Endodermal cell (in vitro differentiated cells): ENCODE measurements around the gene SCT. TPM values are rescaled to one million over a fixed set of nuclear protein-coding genes. Genes with fewer than 3 reads are reported as not detected.

ENCODE experiments used
- DNase-seq: peaks from one replicate; pipeline ENCODE4 v3.0.0-alpha.2; 2017
- H3K27ac ChIP-seq: 2 replicates; pipeline ENCODE4 v1.5.1; 2013; ENCODE audit warnings: mild to moderate bottlenecking, low read depth, low read length, moderate library complexity
- H3K27me3 ChIP-seq: 2 replicates; pipeline ENCODE4 v1.6.1; 2013; ENCODE audit warnings: mild to moderate bottlenecking, low read length, moderate library complexity; ENCODE audit not compliant: insufficient read depth, control insufficient read depth, poor library complexity, severe bottlenecking
- H3K36me3 ChIP-seq: 2 replicates; pipeline ENCODE4 v1.7.0; 2013; ENCODE audit warnings: mild to moderate bottlenecking, low read length, moderate library complexity; ENCODE audit not compliant: control insufficient read depth, insufficient read depth
- H3K4me1 ChIP-seq: one replicate; pipeline ENCODE4 v1.7.0; 2013; ENCODE audit warnings: low read length; ENCODE audit not compliant: control insufficient read depth, insufficient read depth
- H3K4me3 ChIP-seq: 2 replicates; pipeline ENCODE4 v1.5.1; 2013; ENCODE audit warnings: mild to moderate bottlenecking, low read length, moderate library complexity
- H3K9ac ChIP-seq: 2 replicates; pipeline ENCODE4 v1.6.1; 2013; ENCODE audit warnings: mild to moderate bottlenecking, low read length, moderate library complexity; ENCODE audit not compliant: poor library complexity, severe bottlenecking; ENCODE audit errors: extremely low read depth
- H3K9me3 ChIP-seq: 2 replicates; pipeline ENCODE4 v1.6.1; 2013; ENCODE audit warnings: mild to moderate bottlenecking, low read length, moderate library complexity; ENCODE audit not compliant: control insufficient read depth
- H3K27ac Mint-ChIP-seq: 2 replicates; pipeline ENCODE4 v1.8.0; 2020; ENCODE audit warnings: mixed read lengths
- H3K27me3 Mint-ChIP-seq: 2 replicates; pipeline ENCODE4 v1.8.0; 2021; ENCODE audit warnings: mild to moderate bottlenecking, mixed read lengths; ENCODE audit not compliant: insufficient read depth
- H3K36me3 Mint-ChIP-seq: 2 replicates; pipeline ENCODE4 v1.8.0; 2020; ENCODE audit warnings: low read depth, mixed read lengths
- H3K4me1 Mint-ChIP-seq: 2 replicates; pipeline ENCODE4 v1.8.0; 2020; ENCODE audit warnings: mixed read lengths
- H3K4me3 Mint-ChIP-seq: 2 replicates; pipeline ENCODE4 v1.8.0; 2020; ENCODE audit warnings: mild to moderate bottlenecking, moderate library complexity, mixed read lengths
- H3K9me3 Mint-ChIP-seq: 2 replicates; pipeline ENCODE4 v1.8.0; 2020; ENCODE audit warnings: mild to moderate bottlenecking, mixed read lengths
- CTCF ChIP-seq: fragments of 200-600 bp; sonication (generic); conservative IDR thresholded peaks from 2 replicates; pipeline ENCODE4 v1.5.0; 2021; ENCODE audit warnings: antibody characterized with exemption, mild to moderate bottlenecking
- WGBS, 2 experiments: methylation state at CpG; one replicate each; pipeline versions ENCODE4 v1.1.5 to v1.1.7; 2013; ENCODE audit warnings: missing lambda C conversion rate in 2 of 2, mixed read lengths in 1 of 2; ENCODE audit not compliant: insufficient coverage in 1 of 2, insufficient read length in 1 of 2; 5-methylcytosine and 5-hydroxymethylcytosine counted together
- total RNA-seq, 2 donors: library from RNA; stranded (reverse); fragmentation: NEBNext Ultra II Directional in 1 of 2; extraction: Animal tissue kit (Norgen Biotek cat#: 25700) in 1 of 2; gene quantifications; 2 replicates in 1 of 2; 3 replicates in 1 of 2; pipeline ENCODE4 v1.2.1, GENCODE V29; 2021

The SCT gene
- total RNA-seq, 2 donors from 2014 or later, result 3.9 to 6.1 TPM

- Histone ChIP-seq H3K9me3 (no peaks in the 10 kb centered on the region), H3K4me1 (peaks cover 26% of the 10 kb centered on the region), H3K27ac (no peak overlapping the region), H3K9ac (peak overlapping the region; percentile 85), H3K27me3 (peaks cover 13% of the 10 kb centered on the region), H3K36me3 (peaks cover 14% of the 10 kb centered on the region), H3K4me3 (peak overlapping the region; percentile 95)
- peak overlapping the region; percentile 79 for H3K4me3 Mint-ChIP-seq
- peaks cover 22% of the 10 kb centered on the region for H3K27me3 Mint-ChIP-seq
- 84 to 89% methylated on average over 5 to 6 of the region's 6 CpGs for WGBS, 2 experiments
- no peak for DNase-seq
- no peak for TF ChIP-seq CTCF
- peak overlapping the region; percentile 89 for H3K27ac Mint-ChIP-seq
- H3K36me3 Mint-ChIP-seq, result peaks cover 15% of the 10 kb centered on the region
- peaks cover 34% of the 10 kb centered on the region for H3K4me1 Mint-ChIP-seq
- H3K9me3 Mint-ChIP-seq, result no peaks in the 10 kb centered on the region
These were observed 49.4 kb downstream of the SCT start for GRCh38 chr11:577611-577894.

GRCh38 chr11:576811-577610 lies 50.0 kb downstream of the SCT start:
- H3K9ac ChIP-seq, result peak overlapping the region; percentile 85
- peak overlapping the region; percentile 95 for H3K4me3 ChIP-seq
- peaks cover 11% of the 10 kb centered on the region for H3K36me3 Mint-ChIP-seq
- 11 to 12% methylated on average over 30 to 42 of the region's 48 CpGs for WGBS, 2 experiments
- peaks cover 10% of the 10 kb centered on the region for H3K36me3 ChIP-seq
- peak overlapping the region; percentile 89 for H3K27ac Mint-ChIP-seq
- no peaks in the 10 kb centered on the region for H3K9me3 Mint-ChIP-seq
- H3K4me3 Mint-ChIP-seq, result peak overlapping the region; percentile 79
- TF ChIP-seq CTCF, result no peak
- no peak overlapping the region for H3K27ac ChIP-seq
- H3K27me3 Mint-ChIP-seq, result peaks cover 22% of the 10 kb centered on the region
- H3K4me1 Mint-ChIP-seq, result peaks cover 34% of the 10 kb centered on the region
- peaks cover 26% of the 10 kb centered on the region for H3K4me1 ChIP-seq
- peaks cover 13% of the 10 kb centered on the region for H3K27me3 ChIP-seq
- H3K9me3 ChIP-seq, result no peaks in the 10 kb centered on the region
- no peak for DNase-seq

Other genes starting within 250 kb of the SCT start
- 10 to 100 TPM; 35.4 to 44.8 TPM for gene PKP3, start 233.0 kb downstream of the SCT start, total RNA-seq
- 10 to 100 TPM; 63.3 to 67.4 TPM for gene SIGIRR, start 212.2 kb downstream of the SCT start, total RNA-seq
- 10 to 100 TPM; 16.8 to 17.8 TPM for gene ANO9, start 185.2 kb downstream of the SCT start, total RNA-seq
- 10 to 100 TPM; 55.2 to 56.1 TPM for gene PTDSS2, start 176.9 kb downstream of the SCT start, total RNA-seq
- gene RNH1, start 119.9 kb downstream of the SCT start, total RNA-seq, result 10 to 100 TPM; 42.7 to 43.2 TPM
- 10 to 100 TPM; 64.8 to 68.2 TPM for gene HRAS, start 91.6 kb downstream of the SCT start, total RNA-seq
- 1 to 10 TPM; 3.0 to 4.3 TPM for gene LRRC56, start 89.7 kb downstream of the SCT start, total RNA-seq
- 10 to 100 TPM in 1 of 2 donors, 1 to 10 TPM in 1; 8.5 to 13.3 TPM for gene LMNTD2, start 66.4 kb downstream of the SCT start, total RNA-seq
- 10 to 100 TPM; 34.2 to 36.3 TPM for gene RASSF7, start 66.2 kb downstream of the SCT start, total RNA-seq
- gene PHRF1, start 50.7 kb downstream of the SCT start, total RNA-seq, result 10 to 100 TPM; 43.4 to 48.0 TPM
- gene IRF7, start 11.2 kb downstream of the SCT start, total RNA-seq, result 10 to 100 TPM in 1 of 2 donors, 1 to 10 TPM in 1; 9.3 to 16.8 TPM
- gene CDHR5, start 2.2 kb downstream of the SCT start, total RNA-seq, result under 1 TPM; 0.13 to 0.27 TPM
- 1 to 10 TPM; 1.8 to 2.7 TPM for gene DRD4, start 10.1 kb upstream of the SCT start, total RNA-seq
- gene DEAF1, start 68.0 kb upstream of the SCT start, total RNA-seq, result 10 to 100 TPM; 44.1 to 51.9 TPM
- gene TMEM80, start 68.6 kb upstream of the SCT start, total RNA-seq, result 10 to 100 TPM; 13.2 to 19.1 TPM
- 10 to 100 TPM; 26.2 to 28.0 TPM for gene EPS8L2, start 79.0 kb upstream of the SCT start, total RNA-seq
- 100 to 1,000 TPM; 177 to 221 TPM for gene TALDO1, start 120.3 kb upstream of the SCT start, total RNA-seq
- gene GATD1, start 150.3 kb upstream of the SCT start, total RNA-seq, result 10 to 100 TPM; 57.2 to 63.2 TPM
- not detected for gene CEND1, start 162.9 kb upstream of the SCT start, total RNA-seq
- gene SLC25A22, start 171.1 kb upstream of the SCT start, total RNA-seq, result 10 to 100 TPM; 46.5 to 56.2 TPM
- 10 to 100 TPM; 39.9 to 48.8 TPM for gene PIDD1, start 178.1 kb upstream of the SCT start, total RNA-seq
- gene RPLP2, start 182.8 kb upstream of the SCT start, total RNA-seq, result 1,000 to 10,000 TPM; 1,966 to 2,020 TPM
- 10 to 100 TPM; 77.0 to 77.6 TPM for gene PNPLA2, start 191.7 kb upstream of the SCT start, total RNA-seq
- gene CRACR2B, start 200.7 kb upstream of the SCT start, total RNA-seq, result 10 to 100 TPM; 22.3 to 28.1 TPM
- gene CD151, start 205.8 kb upstream of the SCT start, total RNA-seq, result 100 to 1,000 TPM; 139 to 165 TPM
- gene POLR2L, start 215.3 kb upstream of the SCT start, total RNA-seq, result 100 to 1,000 TPM; 139 to 148 TPM
- gene TSPAN4, start 215.7 kb upstream of the SCT start, total RNA-seq, result 10 to 100 TPM; 56.8 to 71.1 TPM